GM19463 (cell line): Measurements from ENCODE around the gene EID2.

ENCODE experiments used
- ATAC-seq: cut with Tn5 transposase; IDR thresholded peaks from one replicate; pipeline ENCODE4 v1.9.1; 2021; ENCODE audit warnings: mild to moderate bottlenecking, moderate library complexity; ENCODE audit not compliant: unreplicated experiment

The EID2 gene

GRCh38 chr19:39506598-39506943 lies 33.4 kb downstream of the EID2 start:
- ATAC-seq = no peak

- ATAC-seq = peak; percentile 47
Observed at GRCh38 chr19:39502640-39503417, 37.1 kb downstream of the EID2 start.

GRCh38 chr19:39501340-39501739 lies 38.6 kb downstream of the EID2 start:
- no peak for ATAC-seq

GRCh38 chr19:39500543-39500942 lies 39.4 kb downstream of the EID2 start:
- ATAC-seq = no peak

- no peak for ATAC-seq
Observed at GRCh38 chr19:39499932-39500331, 40.0 kb downstream of the EID2 start.

GRCh38 chr19:39498798-39499642 lies 40.9 kb downstream of the EID2 start, which contains the start of gene DLL3:
Gene DLL3 (plus strand): TSS chr19:39498947. CDS start chr19:39498975, 28 bp downstream.
- no peak for ATAC-seq

GRCh38 chr19:39497996-39498797 lies 41.8 kb downstream of the EID2 start:
- no peak for ATAC-seq

GRCh38 chr19:39497701-39497995 lies 42.3 kb downstream of the EID2 start:
- ATAC-seq = no peak

GRCh38 chr19:39496063-39496462 lies 43.9 kb downstream of the EID2 start:
- no peak for ATAC-seq

GRCh38 chr19:39494661-39495060 lies 45.3 kb downstream of the EID2 start:
- no peak for ATAC-seq

- no peak for ATAC-seq
Observed at GRCh38 chr19:39492788-39493187, 47.2 kb downstream of the EID2 start.

GRCh38 chr19:39492225-39492624 lies 47.7 kb downstream of the EID2 start:
- ATAC-seq = no peak

- no peak for ATAC-seq
Observed at GRCh38 chr19:39489756-39490155, 50.2 kb downstream of the EID2 start.
